Left colon (tissue), 2 donors: ENCODE results near the gene ARVCF. TPM values are rescaled to one million over a fixed set of nuclear protein-coding genes. Genes with fewer than 3 reads are reported as not detected.

Source experiments
- microRNA-seq, 2 donors: library from miRNA; unstranded; fragments of <30 nt; microRNA quantifications; one replicate each; pipeline versions ENCODE4 v1.1.0 to v1.2.0, GENCODE V29; 2020
- total RNA-seq, 2 donors: library from RNA; stranded (reverse); fragmentation: NEBNext Ultra II Directional; extraction: Animal tissue kit (Norgen Biotek cat#: 25700); gene quantifications; one replicate each; pipeline ENCODE4 v1.2.1, GENCODE V29; 2021
- donor health status: DM: no; HTN: no; CAD: no.
- donor health status: DM: yes; HTN: yes; CAD: no.

The ARVCF gene
- total RNA-seq, 2 donors from 2014 or later, result 12.2 to 13.0 TPM

Small RNA genes within 50 kb of the gene (microRNA-seq; reads per million reads assigned to microRNA genes)
- gene MIR185 (239 to 902 reads per million in 2 donors), gene MIR4761 (0 to 1.4 reads per million in 2 donors)

Other genes starting within 250 kb of the ARVCF start
- gene GNB1L, start 161.9 kb downstream of the ARVCF start, total RNA-seq, result 1 to 10 TPM; 3.3 to 4.6 TPM
- 1 to 10 TPM; 8.2 to 9.0 TPM for gene RTL10, start 161.9 kb downstream of the ARVCF start, total RNA-seq
- 10 to 100 TPM; 58.2 to 71.3 TPM for gene COMT, start 75.1 kb downstream of the ARVCF start, total RNA-seq
- 10 to 100 TPM; 18.2 to 21.5 TPM for gene TXNRD2, start 75.0 kb downstream of the ARVCF start, total RNA-seq
- 10 to 100 TPM; 28.7 to 29.9 TPM for gene TANGO2, start 4.3 kb upstream of the ARVCF start, total RNA-seq
- gene DGCR8, start 63.4 kb upstream of the ARVCF start, total RNA-seq, result 10 to 100 TPM; 32.7 to 46.8 TPM
- 10 to 100 TPM; 57.2 to 80.3 TPM for gene RANBP1, start 99.3 kb upstream of the ARVCF start, total RNA-seq
- 10 to 100 TPM; 33.3 to 36.4 TPM for gene TRMT2A, start 100.4 kb upstream of the ARVCF start, total RNA-seq
- gene ZDHHC8, start 115.0 kb upstream of the ARVCF start, total RNA-seq, result 10 to 100 TPM; 36.9 to 37.0 TPM
- 1 to 10 TPM in 1 of 2 donors, under 1 TPM in 1; 0.58 to 1.5 TPM for gene CCDC188, start 134.2 kb upstream of the ARVCF start, total RNA-seq